Smooth muscle cell of the coronary artery (primary cell): ENCODE data around the gene CNGA2. TPM values are rescaled to one million over a fixed set of nuclear protein-coding genes. Genes with fewer than 3 reads are reported as not detected.

ENCODE experiments used
- total RNA-seq: library from RNA; depleted of rRNA; stranded (reverse); fragments of >200 nt; gene quantifications from 2 replicates; pipeline ENCODE4 v1.2.3, GENCODE V29; 2014; ENCODE audit warnings: low replicate concordance

CNGA2 gene
- total RNA-seq: not detected in 2 replicates

GRCh38 chrX:151734446-151734845 is at the start of gene CNGA2:
Gene CNGA2, plus strand, starts transcription at chrX:151734746. Its CDS starts 3,738 bp downstream, at chrX:151738484.

GRCh38 chrX:151694661-151695582 is 39.6 kb upstream of the CNGA2 start, which contains the start of gene PRRG3:
Gene PRRG3, plus strand, starts transcription at chrX:151695458. Its CDS starts 3,357 bp downstream, at chrX:151698815.

GRCh38 chrX:151715752-151716151 is 18.8 kb upstream of the CNGA2 start, which contains the start of gene FATE1:
Gene FATE1, plus strand, starts transcription at chrX:151716035. Its CDS starts 85 bp downstream, at chrX:151716120.

Other genes with a start within 250 kb of the CNGA2 start
- not detected in 2 replicates for gene PASD1, start 171.1 kb upstream of the CNGA2 start, total RNA-seq
- gene PRRG3, start 39.3 kb upstream of the CNGA2 start, total RNA-seq: 2.1 TPM in 1 of 2 replicates, not detected in the other
- not detected in 2 replicates for gene FATE1, start 18.7 kb upstream of the CNGA2 start, total RNA-seq
- gene MAGEA4, start 178.1 kb downstream of the CNGA2 start, total RNA-seq: not detected in 2 replicates
- gene GABRE, start 239.9 kb downstream of the CNGA2 start, total RNA-seq: 13.9 and 22.9 TPM in 2 replicates